Uterus (tissue), 4 donors: ENCODE data around the gene CNMD. TPM values are rescaled to one million over a fixed set of nuclear protein-coding genes. Genes with fewer than 3 reads are reported as not detected.

Experiments
- DNase-seq, 2 donors: peaks; one replicate each; pipeline ENCODE4 v3.0.0-alpha.2; 2019 to 2020
- H3K27ac ChIP-seq, 2 donors: fragments of 200-600 bp; sonication (generic); 1 replicate in 1 of 2; 2 replicates in 1 of 2; pipeline ENCODE4 v1.5.1; 2016 to 2018
- H3K27me3 ChIP-seq, 2 donors: fragments of 200-600 bp; sonication (generic); one replicate each; pipeline ENCODE4 v1.5.1; 2018 to 2019; ENCODE audit warnings: control low read depth in 1 of 2
- H3K36me3 ChIP-seq, 2 donors: fragments of 200-600 bp; sonication (generic); one replicate each; pipeline ENCODE4 v1.5.1; 2019; ENCODE audit warnings: control low read depth in 1 of 2
- H3K4me1 ChIP-seq, 2 donors: fragments of 200-600 bp; sonication (generic); one replicate each; pipeline ENCODE4 v1.5.1; 2018 to 2019; ENCODE audit warnings: control low read depth in 1 of 2
- H3K4me3 ChIP-seq, 2 donors: fragments of 200-600 bp; sonication (generic); 1 replicate in 1 of 2; 2 replicates in 1 of 2; pipeline ENCODE4 v1.5.1; 2018 to 2019; ENCODE audit warnings: mild to moderate bottlenecking in 1 of 2
- H3K9me3 ChIP-seq, 2 donors: fragments of 200-600 bp; sonication (generic); one replicate each; pipeline ENCODE4 v1.5.1; 2019; ENCODE audit warnings: control low read depth in 1 of 2
- POLR2A ChIP-seq, 2 donors: fragments of 450-650 bp; IDR thresholded peaks; one replicate each; pipeline ENCODE4 v1.6.1; 2016; ENCODE audit warnings: antibody characterized with exemption in 2 of 2, mild to moderate bottlenecking in 1 of 2, moderate library complexity in 1 of 2
- intact Hi-C: fragments of 100-400 bp; cut with DNase I; formaldehyde crosslinking; loops from one replicate; pipeline ENCODE4 v1.15.1; 2023; ENCODE audit warnings: low total_unique reads
- total RNA-seq, 4 donors: library from RNA; depleted of rRNA in 3 of 4; stranded (reverse); fragments of >200 nt in 3 of 4; gene quantifications; one replicate each; pipeline versions ENCODE4 v1.1.0 to v1.2.4, GENCODE V29; 2014 to 2023
- TF ChIP-seq, protein P1 (sequence below), 4 experiments: fragments of 200-600 bp in 2 of 4; fragments of 450-650 bp in 2 of 4; sonication (generic) in 2 of 4; IDR thresholded peaks; one replicate each; pipeline ENCODE4 v1.5.1; 2016 to 2019; ENCODE audit warnings: antibody characterized with exemption in 4 of 4, mild to moderate bottlenecking in 2 of 4, moderate library complexity in 1 of 4
- donor health status: DM: yes; HTN: yes; CAD: no.

Gene CNMD
- total RNA-seq, 4 donors from 2014 or later: not detected

DNA sequence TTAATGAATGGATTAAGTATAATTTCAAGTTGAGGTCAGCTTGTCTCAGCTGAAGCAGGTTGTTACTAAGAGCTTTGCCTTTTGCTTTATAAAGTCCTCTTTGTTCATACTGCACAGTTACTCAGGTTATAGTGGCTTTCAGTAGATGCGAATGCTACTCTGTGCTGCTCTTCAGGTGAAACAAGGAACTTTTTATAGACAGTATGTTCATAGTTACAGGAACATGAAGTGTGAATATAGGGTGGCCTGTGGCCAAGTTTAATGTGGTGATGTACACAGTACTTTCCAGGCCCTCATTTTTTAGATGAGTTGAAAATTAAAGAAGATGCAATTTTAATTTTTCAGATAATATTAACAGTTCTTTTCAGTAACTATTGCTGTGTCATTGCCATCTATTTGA is 66.2 kb downstream of the CNMD start:
- Histone ChIP-seq H3K36me3 (no peaks in the 10 kb centered on the region), H3K9me3 (no peaks in the 10 kb centered on the region), H3K4me1 (no peaks in the 10 kb centered on the region), H3K27me3 (no peaks in the 10 kb centered on the region), H3K27ac (no peak overlapping the region), H3K4me3 (no peak overlapping the region)
- DNase-seq: no peak
- intact Hi-C loops: no loop called here
- no peak for TF ChIP-seq POLR2A (IDR thresholded peaks at IDR 0.05)
- TF ChIP-seq, protein P1, sequence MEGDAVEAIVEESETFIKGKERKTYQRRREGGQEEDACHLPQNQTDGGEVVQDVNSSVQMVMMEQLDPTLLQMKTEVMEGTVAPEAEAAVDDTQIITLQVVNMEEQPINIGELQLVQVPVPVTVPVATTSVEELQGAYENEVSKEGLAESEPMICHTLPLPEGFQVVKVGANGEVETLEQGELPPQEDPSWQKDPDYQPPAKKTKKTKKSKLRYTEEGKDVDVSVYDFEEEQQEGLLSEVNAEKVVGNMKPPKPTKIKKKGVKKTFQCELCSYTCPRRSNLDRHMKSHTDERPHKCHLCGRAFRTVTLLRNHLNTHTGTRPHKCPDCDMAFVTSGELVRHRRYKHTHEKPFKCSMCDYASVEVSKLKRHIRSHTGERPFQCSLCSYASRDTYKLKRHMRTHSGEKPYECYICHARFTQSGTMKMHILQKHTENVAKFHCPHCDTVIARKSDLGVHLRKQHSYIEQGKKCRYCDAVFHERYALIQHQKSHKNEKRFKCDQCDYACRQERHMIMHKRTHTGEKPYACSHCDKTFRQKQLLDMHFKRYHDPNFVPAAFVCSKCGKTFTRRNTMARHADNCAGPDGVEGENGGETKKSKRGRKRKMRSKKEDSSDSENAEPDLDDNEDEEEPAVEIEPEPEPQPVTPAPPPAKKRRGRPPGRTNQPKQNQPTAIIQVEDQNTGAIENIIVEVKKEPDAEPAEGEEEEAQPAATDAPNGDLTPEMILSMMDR (IDR thresholded peaks at IDR 0.05): no peak

DNA sequence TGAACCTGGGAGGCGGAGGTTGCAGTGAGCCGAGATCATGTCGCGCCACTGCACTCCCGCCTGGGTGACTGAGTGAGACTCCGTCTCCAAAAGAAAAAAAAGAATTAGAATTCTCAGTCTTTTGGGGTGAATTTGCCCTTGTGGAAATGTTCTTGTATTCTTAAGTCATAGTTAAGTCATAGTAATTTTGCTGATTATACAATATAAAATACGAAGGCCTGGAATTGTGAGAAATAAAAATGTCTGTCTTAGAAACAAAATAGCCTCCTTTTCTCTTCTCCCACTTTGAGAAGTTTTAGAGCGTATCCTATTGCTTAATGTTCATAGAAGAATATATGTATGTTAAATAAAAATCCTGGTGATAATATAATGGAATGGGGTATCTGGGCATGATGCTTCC is 68.9 kb downstream of the CNMD start:
- no peaks in the 10 kb centered on the region for H3K36me3 ChIP-seq
- intact Hi-C loops: no loop called here

DNA sequence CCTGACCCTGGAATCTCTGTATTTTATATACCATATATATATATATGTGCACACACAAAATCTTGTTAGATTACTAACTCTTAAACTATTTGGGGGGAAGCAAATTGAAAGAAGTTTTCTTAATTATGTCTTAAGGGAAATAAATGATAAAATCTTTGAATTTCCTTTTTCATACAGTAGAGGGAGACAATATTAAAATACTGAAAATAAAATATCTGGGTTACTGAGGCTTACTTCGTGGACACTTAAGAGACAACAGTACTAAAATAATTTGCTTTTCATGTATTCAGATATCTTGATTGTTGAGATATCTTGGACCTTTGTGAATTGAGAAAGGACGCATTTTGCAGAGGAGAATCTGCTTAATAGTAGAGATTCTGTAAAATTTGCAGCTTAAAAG is 69.9 kb downstream of the CNMD start:
- intact Hi-C loops: no loop called here
- no peak for TF ChIP-seq POLR2A (IDR thresholded peaks at IDR 0.05)
- TF ChIP-seq, protein P1 (IDR thresholded peaks at IDR 0.05): no peak
- Histone ChIP-seq H3K36me3 (no peaks in the 10 kb centered on the region), H3K9me3 (no peaks in the 10 kb centered on the region), H3K27ac (no peak overlapping the region), H3K27me3 (no peaks in the 10 kb centered on the region), H3K4me1 (no peaks in the 10 kb centered on the region), H3K4me3 (no peak overlapping the region)
- DNase-seq: no peak

More for the DNA sequence above, 68.9 kb downstream of the CNMD start:
- no peaks in the 10 kb centered on the region for H3K4me1 ChIP-seq
- H3K27me3 ChIP-seq: no peaks in the 10 kb centered on the region
- H3K4me3 ChIP-seq: no peak overlapping the region
- DNase-seq: no peak
- no peaks in the 10 kb centered on the region for H3K9me3 ChIP-seq
- no peak overlapping the region for H3K27ac ChIP-seq
- TF ChIP-seq, protein P1 (IDR thresholded peaks at IDR 0.05): no peak
- no peak for TF ChIP-seq POLR2A (IDR thresholded peaks at IDR 0.05)

DNA sequence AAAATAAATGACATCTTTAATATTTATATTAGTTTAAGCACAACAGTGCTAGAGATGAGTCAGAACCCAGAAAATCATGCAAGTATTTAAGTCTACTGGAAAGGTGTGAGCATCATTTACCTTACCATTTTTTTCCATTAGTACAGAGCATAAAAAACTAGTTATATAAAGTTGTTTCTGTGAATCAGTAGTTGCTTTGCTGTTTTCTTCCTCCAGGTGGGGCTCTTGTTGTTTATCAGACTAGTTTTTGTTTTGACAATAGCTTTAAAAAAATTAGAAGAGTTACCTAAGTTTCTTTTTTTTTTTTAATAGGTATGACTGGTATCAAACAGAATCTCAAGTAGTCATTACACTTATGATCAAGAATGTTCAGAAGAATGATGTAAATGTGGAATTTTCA is 74.3 kb downstream of the CNMD start:
- intact Hi-C loops: no loop called here
- Histone ChIP-seq H3K36me3 (no peaks in the 10 kb centered on the region), H3K27ac (no peak overlapping the region)

DNA sequence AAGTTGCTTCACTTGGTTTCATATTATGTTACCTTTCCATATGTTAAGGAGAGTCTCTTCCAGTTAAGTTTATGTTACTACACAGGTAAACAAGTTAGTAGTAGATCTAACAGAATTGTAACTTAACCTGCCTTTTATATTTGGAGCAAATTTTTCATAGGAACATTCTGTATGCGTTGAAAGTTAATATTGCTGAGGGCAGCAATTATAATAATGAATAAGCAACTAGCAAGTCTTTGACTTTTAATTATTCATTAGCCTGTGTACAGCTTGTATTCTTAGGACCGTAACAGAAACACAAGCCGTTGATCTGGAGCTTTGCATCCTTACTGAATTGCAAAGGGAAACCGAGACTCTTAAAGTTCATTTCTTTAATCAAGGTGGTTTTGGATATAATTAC is 75.3 kb downstream of the CNMD start:
- Histone ChIP-seq H3K4me1 (no peaks in the 10 kb centered on the region), H3K9me3 (no peaks in the 10 kb centered on the region), H3K27ac (no peak overlapping the region), H3K27me3 (no peaks in the 10 kb centered on the region), H3K36me3 (no peaks in the 10 kb centered on the region), H3K4me3 (no peak overlapping the region)
- DNase-seq: no peak
- TF ChIP-seq POLR2A (IDR thresholded peaks at IDR 0.05): no peak
- TF ChIP-seq, protein P1 (IDR thresholded peaks at IDR 0.05): no peak
- intact Hi-C loops: no loop called here

More for the DNA sequence above, 74.3 kb downstream of the CNMD start:
- no peak for DNase-seq
- TF ChIP-seq, protein P1 (IDR thresholded peaks at IDR 0.05): peak in 1 of 4 experiments; percentile 7
- TF ChIP-seq POLR2A (IDR thresholded peaks at IDR 0.05): no peak
- Histone ChIP-seq H3K9me3 (no peaks in the 10 kb centered on the region), H3K4me1 (no peaks in the 10 kb centered on the region), H3K27me3 (no peaks in the 10 kb centered on the region), H3K4me3 (no peak overlapping the region)
